ENCODE data around the gene ABHD11.
"Not testable (repeated sequence)": the region's sequence is repeated elsewhere in the genome, so short reads cannot be mapped to it uniquely, and the experiment has no call there.

The ABHD11 gene

GRCh38 chr7:73738612-73739386, at the start of gene ABHD11:
Gene ABHD11 (minus strand): TSS chr7:73738802. CDS start chr7:73738770, 32 bp downstream.
- DNase-seq, result peak; percentile 99

GRCh38 chr7:73787786-73788048, 49.1 kb upstream of the ABHD11 start:
- not testable (repeated sequence) for DNase-seq

GRCh38 chr7:73786588-73786987, 48.0 kb upstream of the ABHD11 start:
- no peak for DNase-seq

- no peak for DNase-seq
Observed at GRCh38 chr7:73779517-73779916, 40.9 kb upstream of the ABHD11 start.

GRCh38 chr7:73778801-73779389, 40.3 kb upstream of the ABHD11 start:
- DNase-seq, result no peak

GRCh38 chr7:73774923-73775322, 36.3 kb upstream of the ABHD11 start:
- no peak for DNase-seq

GRCh38 chr7:73773700-73774517, 35.3 kb upstream of the ABHD11 start:
- DNase-seq, result no peak

- DNase-seq, result no peak
Observed at GRCh38 chr7:73770860-73771670, 32.5 kb upstream of the ABHD11 start.

GRCh38 chr7:73770002-73770859, 31.6 kb upstream of the ABHD11 start, which contains the start of gene CLDN3:
Gene CLDN3 (minus strand): TSS chr7:73770270. CDS start chr7:73770049, 221 bp downstream.
- DNase-seq, result no peak

- no peak for DNase-seq
Observed at GRCh38 chr7:73769481-73770001, 30.9 kb upstream of the ABHD11 start.

GRCh38 chr7:73768641-73769480, 30.3 kb upstream of the ABHD11 start:
- no peak for DNase-seq

- DNase-seq, result no peak
Observed at GRCh38 chr7:73766556-73767229, 28.1 kb upstream of the ABHD11 start.

- no peak for DNase-seq
Observed at GRCh38 chr7:73762659-73762999, 24.0 kb upstream of the ABHD11 start.

- no peak for DNase-seq
Observed at GRCh38 chr7:73761854-73762658, 23.5 kb upstream of the ABHD11 start.

- no peak for DNase-seq
Observed at GRCh38 chr7:73758581-73759138, 20.1 kb upstream of the ABHD11 start.

- no peak for DNase-seq
Observed at GRCh38 chr7:73749931-73750776, 11.6 kb upstream of the ABHD11 start.

- no peak for DNase-seq
Observed at GRCh38 chr7:73746378-73746777, 7.8 kb upstream of the ABHD11 start.
